ENCODE data around the gene BRPF3. TPM values are rescaled to one million over a fixed set of nuclear protein-coding genes. Genes with fewer than 3 reads are reported as not detected.
A peak's percentile ranks its signal among the peaks of the same experiment; 100 is the strongest.

The BRPF3 gene
- total RNA-seq, 1 experiment from 2014 or later: 30.4 TPM

DNA sequence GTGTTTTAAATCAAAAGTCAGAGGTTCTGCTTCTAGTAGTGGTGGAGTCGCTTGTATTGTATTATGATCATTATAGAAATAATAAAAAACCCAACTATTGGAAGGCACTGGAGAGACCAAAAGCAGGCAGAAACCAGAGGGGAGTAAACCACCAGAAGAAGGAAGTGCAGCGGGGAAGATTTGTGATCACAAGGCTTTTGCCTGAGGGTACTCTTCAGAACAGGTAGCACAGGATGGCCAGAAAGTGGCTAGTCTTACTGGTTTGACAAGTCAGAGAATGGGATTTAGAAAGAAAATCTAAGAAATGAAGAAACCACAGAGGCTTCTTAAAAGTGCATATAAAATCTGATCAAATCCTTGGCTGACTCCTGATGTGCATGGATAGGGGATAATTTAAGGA lies 42.3 kb upstream of the BRPF3 start (continued):
- TF ChIP-seq, protein P1, sequence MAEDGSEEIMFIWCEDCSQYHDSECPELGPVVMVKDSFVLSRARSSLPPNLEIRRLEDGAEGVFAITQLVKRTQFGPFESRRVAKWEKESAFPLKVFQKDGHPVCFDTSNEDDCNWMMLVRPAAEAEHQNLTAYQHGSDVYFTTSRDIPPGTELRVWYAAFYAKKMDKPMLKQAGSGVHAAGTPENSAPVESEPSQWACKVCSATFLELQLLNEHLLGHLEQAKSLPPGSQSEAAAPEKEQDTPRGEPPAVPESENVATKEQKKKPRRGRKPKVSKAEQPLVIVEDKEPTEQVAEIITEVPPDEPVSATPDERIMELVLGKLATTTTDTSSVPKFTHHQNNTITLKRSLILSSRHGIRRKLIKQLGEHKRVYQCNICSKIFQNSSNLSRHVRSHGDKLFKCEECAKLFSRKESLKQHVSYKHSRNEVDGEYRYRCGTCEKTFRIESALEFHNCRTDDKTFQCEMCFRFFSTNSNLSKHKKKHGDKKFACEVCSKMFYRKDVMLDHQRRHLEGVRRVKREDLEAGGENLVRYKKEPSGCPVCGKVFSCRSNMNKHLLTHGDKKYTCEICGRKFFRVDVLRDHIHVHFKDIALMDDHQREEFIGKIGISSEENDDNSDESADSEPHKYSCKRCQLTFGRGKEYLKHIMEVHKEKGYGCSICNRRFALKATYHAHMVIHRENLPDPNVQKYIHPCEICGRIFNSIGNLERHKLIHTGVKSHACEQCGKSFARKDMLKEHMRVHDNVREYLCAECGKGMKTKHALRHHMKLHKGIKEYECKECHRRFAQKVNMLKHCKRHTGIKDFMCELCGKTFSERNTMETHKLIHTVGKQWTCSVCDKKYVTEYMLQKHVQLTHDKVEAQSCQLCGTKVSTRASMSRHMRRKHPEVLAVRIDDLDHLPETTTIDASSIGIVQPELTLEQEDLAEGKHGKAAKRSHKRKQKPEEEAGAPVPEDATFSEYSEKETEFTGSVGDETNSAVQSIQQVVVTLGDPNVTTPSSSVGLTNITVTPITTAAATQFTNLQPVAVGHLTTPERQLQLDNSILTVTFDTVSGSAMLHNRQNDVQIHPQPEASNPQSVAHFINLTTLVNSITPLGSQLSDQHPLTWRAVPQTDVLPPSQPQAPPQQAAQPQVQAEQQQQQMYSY (CRISPR knock-in tag; IDR thresholded peaks at IDR 0.05): no peak
- TF ChIP-seq ZBTB21 (CRISPR knock-in tag; IDR thresholded peaks at IDR 0.05; ENCODE audit: borderline replicate concordance) (no peak), PRRX2 (CRISPR knock-in tag; IDR thresholded peaks at IDR 0.05) (no peak), CBFB (CRISPR knock-in tag; IDR thresholded peaks at IDR 0.05; ENCODE audit: low read depth) (no peak)
- TF ChIP-seq, protein P2, sequence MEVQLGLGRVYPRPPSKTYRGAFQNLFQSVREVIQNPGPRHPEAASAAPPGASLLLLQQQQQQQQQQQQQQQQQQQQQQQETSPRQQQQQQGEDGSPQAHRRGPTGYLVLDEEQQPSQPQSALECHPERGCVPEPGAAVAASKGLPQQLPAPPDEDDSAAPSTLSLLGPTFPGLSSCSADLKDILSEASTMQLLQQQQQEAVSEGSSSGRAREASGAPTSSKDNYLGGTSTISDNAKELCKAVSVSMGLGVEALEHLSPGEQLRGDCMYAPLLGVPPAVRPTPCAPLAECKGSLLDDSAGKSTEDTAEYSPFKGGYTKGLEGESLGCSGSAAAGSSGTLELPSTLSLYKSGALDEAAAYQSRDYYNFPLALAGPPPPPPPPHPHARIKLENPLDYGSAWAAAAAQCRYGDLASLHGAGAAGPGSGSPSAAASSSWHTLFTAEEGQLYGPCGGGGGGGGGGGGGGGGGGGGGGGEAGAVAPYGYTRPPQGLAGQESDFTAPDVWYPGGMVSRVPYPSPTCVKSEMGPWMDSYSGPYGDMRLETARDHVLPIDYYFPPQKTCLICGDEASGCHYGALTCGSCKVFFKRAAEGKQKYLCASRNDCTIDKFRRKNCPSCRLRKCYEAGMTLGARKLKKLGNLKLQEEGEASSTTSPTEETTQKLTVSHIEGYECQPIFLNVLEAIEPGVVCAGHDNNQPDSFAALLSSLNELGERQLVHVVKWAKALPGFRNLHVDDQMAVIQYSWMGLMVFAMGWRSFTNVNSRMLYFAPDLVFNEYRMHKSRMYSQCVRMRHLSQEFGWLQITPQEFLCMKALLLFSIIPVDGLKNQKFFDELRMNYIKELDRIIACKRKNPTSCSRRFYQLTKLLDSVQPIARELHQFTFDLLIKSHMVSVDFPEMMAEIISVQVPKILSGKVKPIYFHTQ (CRISPR knock-in tag; IDR thresholded peaks at IDR 0.05): no peak
- TF ChIP-seq, protein P3, sequence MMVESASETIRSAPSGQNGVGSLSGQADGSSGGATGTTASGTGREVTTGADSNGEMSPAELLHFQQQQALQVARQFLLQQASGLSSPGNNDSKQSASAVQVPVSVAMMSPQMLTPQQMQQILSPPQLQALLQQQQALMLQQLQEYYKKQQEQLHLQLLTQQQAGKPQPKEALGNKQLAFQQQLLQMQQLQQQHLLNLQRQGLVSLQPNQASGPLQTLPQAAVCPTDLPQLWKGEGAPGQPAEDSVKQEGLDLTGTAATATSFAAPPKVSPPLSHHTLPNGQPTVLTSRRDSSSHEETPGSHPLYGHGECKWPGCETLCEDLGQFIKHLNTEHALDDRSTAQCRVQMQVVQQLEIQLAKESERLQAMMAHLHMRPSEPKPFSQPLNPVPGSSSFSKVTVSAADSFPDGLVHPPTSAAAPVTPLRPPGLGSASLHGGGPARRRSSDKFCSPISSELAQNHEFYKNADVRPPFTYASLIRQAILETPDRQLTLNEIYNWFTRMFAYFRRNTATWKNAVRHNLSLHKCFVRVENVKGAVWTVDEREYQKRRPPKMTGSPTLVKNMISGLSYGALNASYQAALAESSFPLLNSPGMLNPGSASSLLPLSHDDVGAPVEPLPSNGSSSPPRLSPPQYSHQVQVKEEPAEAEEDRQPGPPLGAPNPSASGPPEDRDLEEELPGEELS (CRISPR knock-in tag; IDR thresholded peaks at IDR 0.05): no peak
- TF ChIP-seq, protein P4, sequence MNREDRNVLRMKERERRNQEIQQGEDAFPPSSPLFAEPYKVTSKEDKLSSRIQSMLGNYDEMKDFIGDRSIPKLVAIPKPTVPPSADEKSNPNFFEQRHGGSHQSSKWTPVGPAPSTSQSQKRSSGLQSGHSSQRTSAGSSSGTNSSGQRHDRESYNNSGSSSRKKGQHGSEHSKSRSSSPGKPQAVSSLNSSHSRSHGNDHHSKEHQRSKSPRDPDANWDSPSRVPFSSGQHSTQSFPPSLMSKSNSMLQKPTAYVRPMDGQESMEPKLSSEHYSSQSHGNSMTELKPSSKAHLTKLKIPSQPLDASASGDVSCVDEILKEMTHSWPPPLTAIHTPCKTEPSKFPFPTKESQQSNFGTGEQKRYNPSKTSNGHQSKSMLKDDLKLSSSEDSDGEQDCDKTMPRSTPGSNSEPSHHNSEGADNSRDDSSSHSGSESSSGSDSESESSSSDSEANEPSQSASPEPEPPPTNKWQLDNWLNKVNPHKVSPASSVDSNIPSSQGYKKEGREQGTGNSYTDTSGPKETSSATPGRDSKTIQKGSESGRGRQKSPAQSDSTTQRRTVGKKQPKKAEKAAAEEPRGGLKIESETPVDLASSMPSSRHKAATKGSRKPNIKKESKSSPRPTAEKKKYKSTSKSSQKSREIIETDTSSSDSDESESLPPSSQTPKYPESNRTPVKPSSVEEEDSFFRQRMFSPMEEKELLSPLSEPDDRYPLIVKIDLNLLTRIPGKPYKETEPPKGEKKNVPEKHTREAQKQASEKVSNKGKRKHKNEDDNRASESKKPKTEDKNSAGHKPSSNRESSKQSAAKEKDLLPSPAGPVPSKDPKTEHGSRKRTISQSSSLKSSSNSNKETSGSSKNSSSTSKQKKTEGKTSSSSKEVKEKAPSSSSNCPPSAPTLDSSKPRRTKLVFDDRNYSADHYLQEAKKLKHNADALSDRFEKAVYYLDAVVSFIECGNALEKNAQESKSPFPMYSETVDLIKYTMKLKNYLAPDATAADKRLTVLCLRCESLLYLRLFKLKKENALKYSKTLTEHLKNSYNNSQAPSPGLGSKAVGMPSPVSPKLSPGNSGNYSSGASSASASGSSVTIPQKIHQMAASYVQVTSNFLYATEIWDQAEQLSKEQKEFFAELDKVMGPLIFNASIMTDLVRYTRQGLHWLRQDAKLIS (CRISPR knock-in tag; IDR thresholded peaks at IDR 0.05; ENCODE audit: borderline replicate concordance): no peak
- TF ChIP-seq, protein P5, sequence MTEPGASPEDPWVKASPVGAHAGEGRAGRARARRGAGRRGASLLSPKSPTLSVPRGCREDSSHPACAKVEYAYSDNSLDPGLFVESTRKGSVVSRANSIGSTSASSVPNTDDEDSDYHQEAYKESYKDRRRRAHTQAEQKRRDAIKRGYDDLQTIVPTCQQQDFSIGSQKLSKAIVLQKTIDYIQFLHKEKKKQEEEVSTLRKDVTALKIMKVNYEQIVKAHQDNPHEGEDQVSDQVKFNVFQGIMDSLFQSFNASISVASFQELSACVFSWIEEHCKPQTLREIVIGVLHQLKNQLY (CRISPR knock-in tag; IDR thresholded peaks at IDR 0.05): no peak
- TF ChIP-seq, protein P6, sequence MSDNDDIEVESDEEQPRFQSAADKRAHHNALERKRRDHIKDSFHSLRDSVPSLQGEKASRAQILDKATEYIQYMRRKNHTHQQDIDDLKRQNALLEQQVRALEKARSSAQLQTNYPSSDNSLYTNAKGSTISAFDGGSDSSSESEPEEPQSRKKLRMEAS (CRISPR knock-in tag; IDR thresholded peaks at IDR 0.05): no peak

DNA sequence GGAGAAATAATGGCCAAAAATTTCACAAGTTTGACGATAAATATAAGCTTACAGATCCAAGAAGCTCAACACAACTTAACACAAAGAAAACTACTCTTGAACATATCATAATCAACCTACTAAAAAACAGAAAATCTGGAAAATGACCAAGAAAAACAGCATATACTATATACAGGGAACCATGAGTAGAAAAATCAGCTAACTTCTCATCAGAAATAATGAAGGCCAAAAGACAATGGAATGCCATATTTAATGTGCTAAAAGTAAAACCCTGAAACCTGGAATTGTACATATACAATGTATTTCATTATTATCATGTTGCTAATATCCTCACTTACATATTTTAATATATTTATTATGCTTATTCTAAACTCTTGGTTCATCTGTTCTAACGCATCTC lies 40.9 kb upstream of the BRPF3 start:
- peaks cover 26% of the 10 kb centered on the region for H3K36me3 Mint-ChIP-seq
- CTCF ChIA-PET: no interaction called here
- H3K27me3 Mint-ChIP-seq (ENCODE audit: low read depth): no peaks in the 10 kb centered on the region
- H3K4me1 Mint-ChIP-seq: peaks cover 8% of the 10 kb centered on the region
- no peak for DNase-seq (ENCODE audit: low spot score)
- no peak overlapping the region for H3K4me3 Mint-ChIP-seq
- peaks cover 46% of the 10 kb centered on the region for H3K9me3 Mint-ChIP-seq
- POLR2A ChIA-PET: no interaction called here
- ATAC-seq: no peak
- no peak overlapping the region for H3K27ac Mint-ChIP-seq
- TF ChIP-seq RORB (CRISPR knock-in tag; IDR thresholded peaks at IDR 0.05) (no peak), ZNF317 (CRISPR knock-in tag; IDR thresholded peaks at IDR 0.05; ENCODE audit: borderline replicate concordance, low read depth) (peak; percentile 64; the same call in 1 of the 2 replicates), ZNF138 (CRISPR knock-in tag; conservative IDR thresholded peaks at IDR 0.05) (no peak)
- TF ChIP-seq, protein P7, sequence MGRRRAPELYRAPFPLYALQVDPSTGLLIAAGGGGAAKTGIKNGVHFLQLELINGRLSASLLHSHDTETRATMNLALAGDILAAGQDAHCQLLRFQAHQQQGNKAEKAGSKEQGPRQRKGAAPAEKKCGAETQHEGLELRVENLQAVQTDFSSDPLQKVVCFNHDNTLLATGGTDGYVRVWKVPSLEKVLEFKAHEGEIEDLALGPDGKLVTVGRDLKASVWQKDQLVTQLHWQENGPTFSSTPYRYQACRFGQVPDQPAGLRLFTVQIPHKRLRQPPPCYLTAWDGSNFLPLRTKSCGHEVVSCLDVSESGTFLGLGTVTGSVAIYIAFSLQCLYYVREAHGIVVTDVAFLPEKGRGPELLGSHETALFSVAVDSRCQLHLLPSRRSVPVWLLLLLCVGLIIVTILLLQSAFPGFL (CRISPR knock-in tag; IDR thresholded peaks at IDR 0.05; ENCODE audit: borderline replicate concordance): no peak
- TF ChIP-seq, protein P2 (CRISPR knock-in tag; IDR thresholded peaks at IDR 0.05): no peak

All from WTC11 (cell line).